Activated T-cell treated with anti-CD3 and anti-CD28 coated beads, Interleukin-2, amount 50 U/mL, for 72 hours (primary cell): ENCODE data around the gene CRIM1. TPM values are rescaled to one million over a fixed set of nuclear protein-coding genes. Genes with fewer than 3 reads are reported as not detected.

Experiments
- ATAC-seq, 2 donors: fragments of 150-1000 bp; cut with Tn5 transposase; replicated peaks in 1 of 2; 2 replicates each; pipeline ENCODE4 v1.10.0; 2021; ENCODE audit warnings: moderate library complexity in 2 of 2, mild to moderate bottlenecking in 1 of 2
- DNase-seq, 2 donors: peaks; one replicate each; pipeline ENCODE4 v3.0.0; 2021 to 2022; ENCODE audit warnings: mixed read lengths in 1 of 2
- H3K27ac Mint-ChIP-seq: one replicate; pipeline ENCODE4 v1.8.0; 2022; ENCODE audit warnings: mild to moderate bottlenecking, moderate library complexity, mixed read lengths
- H3K27me3 Mint-ChIP-seq: one replicate; pipeline ENCODE4 v1.8.0; 2022; ENCODE audit warnings: low read depth, mixed read lengths
- H3K36me3 Mint-ChIP-seq, 2 donors: one replicate each; pipeline ENCODE4 v1.8.0; 2022; ENCODE audit warnings: mixed read lengths in 2 of 2, mild to moderate bottlenecking in 1 of 2; ENCODE audit not compliant: insufficient read depth in 2 of 2
- H3K4me1 Mint-ChIP-seq: one replicate; pipeline ENCODE4 v1.8.0; 2022; ENCODE audit warnings: low read depth, mixed read lengths
- H3K4me3 Mint-ChIP-seq, 2 donors: one replicate each; pipeline ENCODE4 v1.8.0; 2022; ENCODE audit warnings: mild to moderate bottlenecking in 2 of 2, mixed read lengths in 2 of 2, moderate library complexity in 2 of 2
- H3K9me3 Mint-ChIP-seq, 2 donors: one replicate each; pipeline ENCODE4 v1.8.0; 2022; ENCODE audit warnings: mixed read lengths in 2 of 2
- total RNA-seq, 2 donors: library from RNA; stranded (reverse); gene quantifications; one replicate each; pipeline ENCODE4 v1.2.3, GENCODE V29; 2022

CRIM1 gene
- total RNA-seq, 2 donors from 2014 or later: 2.6 to 3.3 TPM

DNA sequence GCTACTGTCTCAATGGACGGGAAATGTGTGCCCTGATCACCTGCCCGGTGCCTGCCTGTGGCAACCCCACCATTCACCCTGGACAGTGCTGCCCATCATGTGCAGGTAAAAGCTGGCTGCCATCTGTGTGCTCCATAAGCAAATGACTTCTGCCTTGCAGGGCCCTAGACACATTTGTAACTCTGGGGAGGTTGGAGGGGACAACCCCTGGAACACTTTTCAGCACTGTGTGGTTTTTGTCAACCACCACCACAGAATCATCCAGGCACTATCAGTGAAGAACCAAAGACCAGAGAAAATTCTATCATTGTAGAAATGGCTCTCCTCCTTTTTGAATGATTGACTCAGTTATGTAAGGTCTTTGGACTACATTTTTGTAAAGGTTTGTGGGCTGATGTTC, 158.1 kb downstream of the CRIM1 start:
- H3K27ac Mint-ChIP-seq: no peak overlapping the region
- no peaks in the 10 kb centered on the region for H3K9me3 Mint-ChIP-seq
- H3K27me3 Mint-ChIP-seq: no peaks in the 10 kb centered on the region
- no peaks in the 10 kb centered on the region for H3K4me1 Mint-ChIP-seq
- no peak overlapping the region for H3K4me3 Mint-ChIP-seq
- no peak for DNase-seq
- no peak for ATAC-seq
- H3K36me3 Mint-ChIP-seq: no peaks in the 10 kb centered on the region

DNA sequence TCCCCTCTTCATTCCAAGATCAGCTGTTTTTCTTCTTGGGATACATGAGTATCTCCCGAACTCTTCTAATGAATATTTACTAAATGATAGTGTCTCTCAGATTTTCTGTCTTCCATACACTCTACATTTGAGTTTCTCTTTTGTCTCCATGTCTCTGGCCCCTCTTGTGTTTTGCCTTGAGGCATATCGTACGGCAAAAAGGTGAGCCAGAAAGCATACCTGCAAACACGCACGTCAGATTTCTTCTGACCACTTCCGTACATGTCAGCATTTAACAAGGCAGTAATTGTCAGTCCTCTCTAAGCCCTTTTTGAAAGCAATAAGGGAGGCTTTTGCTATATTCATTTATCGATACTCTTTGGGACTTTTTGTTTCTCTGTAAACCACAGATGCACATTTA, 160.0 kb downstream of the CRIM1 start:
- Mint-ChIP-seq H3K4me1 (no peaks in the 10 kb centered on the region), H3K9me3 (no peaks in the 10 kb centered on the region), H3K36me3 (no peaks in the 10 kb centered on the region), H3K27ac (no peak overlapping the region), H3K4me3 (no peak overlapping the region), H3K27me3 (no peaks in the 10 kb centered on the region)
- DNase-seq (no peak), ATAC-seq (no peak)

DNA sequence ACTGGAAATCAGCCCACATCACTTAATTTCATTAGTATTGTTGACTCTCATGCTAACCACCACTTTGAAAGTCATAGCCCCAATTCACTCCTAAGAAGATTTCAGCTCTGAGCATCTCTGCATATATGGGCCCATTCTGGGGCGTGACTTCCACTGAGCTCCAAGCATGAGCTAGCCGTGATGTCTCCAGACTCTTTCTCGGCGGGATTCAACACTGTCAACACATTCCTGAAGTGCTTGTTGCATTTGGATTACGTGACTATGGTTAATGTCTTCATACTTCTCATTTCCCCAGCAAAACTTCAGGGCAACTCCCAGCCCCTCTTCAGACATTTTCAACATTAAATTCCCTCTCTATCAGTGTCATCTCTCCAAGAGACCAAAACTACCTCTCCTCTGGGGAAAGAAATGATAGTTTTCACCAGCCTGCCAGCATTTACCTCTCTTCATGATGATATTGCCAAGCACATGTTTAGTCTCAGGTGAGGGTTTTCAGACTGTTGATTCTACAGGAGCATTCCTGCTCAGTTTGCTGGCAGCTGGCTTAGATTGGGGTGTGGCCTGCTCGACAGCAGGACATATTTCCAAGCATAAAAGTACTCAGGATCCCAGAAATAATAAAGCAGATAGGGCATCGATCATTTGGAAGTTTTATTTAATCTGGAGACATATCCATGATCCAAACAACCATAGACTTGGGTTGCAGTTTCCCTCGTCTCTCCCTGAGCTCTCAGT, 160.7 kb downstream of the CRIM1 start:
- no peak for ATAC-seq
- Mint-ChIP-seq H3K4me3 (no peak overlapping the region), H3K36me3 (no peaks in the 10 kb centered on the region), H3K4me1 (no peaks in the 10 kb centered on the region), H3K27me3 (no peaks in the 10 kb centered on the region), H3K9me3 (no peaks in the 10 kb centered on the region), H3K27ac (no peak overlapping the region)
- no peak for DNase-seq

DNA sequence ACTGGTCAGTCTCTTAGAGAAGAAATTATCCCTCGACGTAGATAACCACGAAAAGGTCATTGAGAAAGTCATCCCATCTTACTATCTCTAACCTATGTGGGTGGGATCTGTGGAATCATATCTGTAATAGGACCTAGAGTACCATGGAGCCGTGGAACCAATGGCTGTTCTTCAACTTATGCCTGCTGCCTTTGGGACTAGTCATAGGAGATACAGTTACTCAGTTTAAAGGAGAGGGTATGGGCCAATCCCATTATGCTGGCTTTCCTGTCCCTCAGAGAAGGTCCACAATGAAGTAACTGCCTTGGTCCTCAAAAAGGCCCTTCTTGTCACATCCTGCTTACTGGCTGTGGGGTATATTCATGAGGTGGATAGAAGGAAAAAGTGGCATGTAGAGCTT, 164.9 kb downstream of the CRIM1 start:
- ATAC-seq: no peak
- no peaks in the 10 kb centered on the region for H3K36me3 Mint-ChIP-seq
- no peak for DNase-seq
- no peaks in the 10 kb centered on the region for H3K9me3 Mint-ChIP-seq
- H3K27ac Mint-ChIP-seq: no peak overlapping the region
- H3K4me1 Mint-ChIP-seq: no peaks in the 10 kb centered on the region
- no peak overlapping the region for H3K4me3 Mint-ChIP-seq
- no peaks in the 10 kb centered on the region for H3K27me3 Mint-ChIP-seq

DNA sequence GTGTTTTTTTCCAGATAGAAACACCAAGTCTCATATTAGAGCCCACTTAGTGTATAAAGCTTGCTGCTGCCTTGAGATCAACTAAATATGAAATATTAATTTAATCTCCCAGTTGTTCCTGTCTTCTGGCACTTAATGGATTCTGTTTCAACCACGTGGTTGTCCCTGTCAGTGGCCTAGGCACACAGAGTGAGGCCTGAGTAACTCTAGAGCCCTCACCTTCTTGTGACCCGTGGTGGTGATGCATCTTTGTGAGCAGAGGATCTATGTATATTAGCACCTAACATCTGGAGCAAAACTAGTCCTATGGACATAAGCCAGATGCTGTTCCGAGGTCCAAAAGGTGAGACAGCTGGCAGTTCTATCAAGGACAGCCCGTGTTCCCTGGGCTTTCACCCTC, 167.6 kb downstream of the CRIM1 start:
- H3K36me3 Mint-ChIP-seq: no peaks in the 10 kb centered on the region
- H3K27me3 Mint-ChIP-seq: no peaks in the 10 kb centered on the region
- ATAC-seq (no peak), DNase-seq (no peak)
- no peak overlapping the region for H3K4me3 Mint-ChIP-seq
- no peaks in the 10 kb centered on the region for H3K9me3 Mint-ChIP-seq
- no peaks in the 10 kb centered on the region for H3K4me1 Mint-ChIP-seq
- no peak overlapping the region for H3K27ac Mint-ChIP-seq

DNA sequence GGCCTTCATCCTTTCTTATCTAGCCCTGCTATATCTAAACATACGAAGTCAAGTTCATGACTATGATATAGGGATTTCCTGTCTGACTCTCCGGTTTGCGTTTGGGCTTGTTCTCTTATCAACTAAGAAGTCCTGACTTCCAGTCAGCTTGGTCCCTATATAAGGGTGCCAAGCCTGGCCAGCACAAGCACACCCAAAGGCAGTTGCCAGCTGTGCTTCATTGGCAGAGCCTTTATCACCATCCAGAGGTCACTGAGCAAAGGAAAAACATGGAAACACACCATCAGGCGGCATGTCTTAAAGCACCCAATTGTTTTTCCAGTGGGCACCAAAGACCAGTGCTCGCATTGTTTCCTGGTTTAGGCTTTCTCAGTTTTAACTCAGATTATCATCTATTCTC, 169.7 kb downstream of the CRIM1 start:
- DNase-seq (no peak), ATAC-seq (no peak)
- H3K36me3 Mint-ChIP-seq: no peaks in the 10 kb centered on the region
- no peaks in the 10 kb centered on the region for H3K27me3 Mint-ChIP-seq
- no peaks in the 10 kb centered on the region for H3K9me3 Mint-ChIP-seq
- no peaks in the 10 kb centered on the region for H3K4me1 Mint-ChIP-seq
- no peak overlapping the region for H3K4me3 Mint-ChIP-seq
- H3K27ac Mint-ChIP-seq: no peak overlapping the region

DNA sequence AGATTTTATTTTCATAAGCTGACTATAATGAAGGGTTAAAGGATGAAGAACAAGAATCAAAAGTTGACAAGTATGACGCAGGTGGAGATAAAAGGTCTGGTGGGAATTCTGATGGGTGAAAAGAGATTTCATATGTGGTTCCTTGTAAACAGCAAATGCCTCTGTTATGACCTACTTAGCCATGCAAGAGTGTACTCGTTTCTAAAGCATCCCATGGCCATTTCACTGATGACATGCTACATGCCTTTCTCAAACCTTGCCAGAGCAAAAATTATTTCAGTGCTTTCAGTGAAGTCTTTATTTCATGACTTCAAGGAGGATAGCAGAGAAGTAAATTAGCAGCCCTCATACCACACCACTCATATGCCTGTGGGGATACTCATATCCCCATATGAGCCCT, 170.6 kb downstream of the CRIM1 start:
- Mint-ChIP-seq H3K27me3 (no peaks in the 10 kb centered on the region), H3K4me3 (no peak overlapping the region), H3K4me1 (no peaks in the 10 kb centered on the region), H3K27ac (no peak overlapping the region), H3K9me3 (no peaks in the 10 kb centered on the region), H3K36me3 (no peaks in the 10 kb centered on the region)
- DNase-seq: no peak
- no peak for ATAC-seq

DNA sequence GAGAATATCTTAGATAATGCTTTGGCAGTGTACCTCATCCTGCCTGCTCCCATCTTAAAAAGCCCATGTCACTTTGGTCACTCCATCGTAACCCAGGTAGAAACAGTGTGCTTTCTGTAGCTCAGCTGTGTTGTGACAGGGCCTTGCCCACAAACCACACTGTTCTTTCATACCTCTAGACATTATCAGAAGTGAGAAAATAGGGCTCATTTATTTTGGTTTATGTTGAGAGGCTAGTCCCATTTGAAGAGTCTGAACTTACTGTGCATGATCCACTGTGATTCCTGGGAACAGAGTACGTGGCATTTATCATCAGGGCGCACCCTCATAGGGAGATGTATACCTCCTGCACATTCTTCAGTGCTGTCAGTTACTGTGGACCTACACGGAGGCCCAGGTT, 172.7 kb downstream of the CRIM1 start:
- no peaks in the 10 kb centered on the region for H3K9me3 Mint-ChIP-seq
- ATAC-seq: peak in 1 of 2 donors; percentile 29
- no peaks in the 10 kb centered on the region for H3K36me3 Mint-ChIP-seq
- H3K27ac Mint-ChIP-seq: no peak overlapping the region
- DNase-seq: no peak
- no peaks in the 10 kb centered on the region for H3K4me1 Mint-ChIP-seq
- H3K4me3 Mint-ChIP-seq: no peak overlapping the region
- no peaks in the 10 kb centered on the region for H3K27me3 Mint-ChIP-seq

DNA sequence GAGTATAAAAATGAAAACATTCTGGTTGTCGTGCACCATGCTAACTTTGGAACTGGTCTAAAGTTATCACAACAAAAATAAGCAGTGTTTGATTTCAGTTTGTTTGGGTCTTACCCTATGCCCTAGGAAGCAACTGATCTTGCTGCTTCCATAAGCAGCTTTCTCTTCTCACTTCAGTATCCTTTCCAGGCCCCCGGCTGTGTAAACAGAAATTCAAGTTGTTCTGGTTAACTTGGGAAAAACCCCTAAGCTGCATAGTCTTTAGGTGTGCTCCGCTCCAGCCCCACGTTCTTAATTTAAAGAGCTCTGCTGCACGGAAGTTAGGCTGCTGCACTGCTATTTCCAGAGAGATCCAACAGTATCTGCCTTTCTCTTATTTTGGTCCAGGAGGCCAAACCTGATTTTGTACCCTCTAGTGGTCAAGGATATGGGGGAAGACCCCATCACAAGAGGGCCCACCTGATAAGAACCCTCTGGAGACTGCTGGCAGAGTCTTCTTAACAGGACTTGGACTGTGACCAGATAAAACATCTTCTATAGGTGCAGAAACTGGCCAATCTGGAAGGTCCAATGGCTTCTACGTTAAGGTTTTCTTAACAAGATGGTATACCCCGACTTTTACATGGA, 173.3 kb downstream of the CRIM1 start:
- DNase-seq (no peak), ATAC-seq (no peak)
- Mint-ChIP-seq H3K9me3 (no peaks in the 10 kb centered on the region), H3K27me3 (no peaks in the 10 kb centered on the region), H3K27ac (no peak overlapping the region), H3K36me3 (no peaks in the 10 kb centered on the region), H3K4me1 (no peaks in the 10 kb centered on the region), H3K4me3 (no peak overlapping the region)

DNA sequence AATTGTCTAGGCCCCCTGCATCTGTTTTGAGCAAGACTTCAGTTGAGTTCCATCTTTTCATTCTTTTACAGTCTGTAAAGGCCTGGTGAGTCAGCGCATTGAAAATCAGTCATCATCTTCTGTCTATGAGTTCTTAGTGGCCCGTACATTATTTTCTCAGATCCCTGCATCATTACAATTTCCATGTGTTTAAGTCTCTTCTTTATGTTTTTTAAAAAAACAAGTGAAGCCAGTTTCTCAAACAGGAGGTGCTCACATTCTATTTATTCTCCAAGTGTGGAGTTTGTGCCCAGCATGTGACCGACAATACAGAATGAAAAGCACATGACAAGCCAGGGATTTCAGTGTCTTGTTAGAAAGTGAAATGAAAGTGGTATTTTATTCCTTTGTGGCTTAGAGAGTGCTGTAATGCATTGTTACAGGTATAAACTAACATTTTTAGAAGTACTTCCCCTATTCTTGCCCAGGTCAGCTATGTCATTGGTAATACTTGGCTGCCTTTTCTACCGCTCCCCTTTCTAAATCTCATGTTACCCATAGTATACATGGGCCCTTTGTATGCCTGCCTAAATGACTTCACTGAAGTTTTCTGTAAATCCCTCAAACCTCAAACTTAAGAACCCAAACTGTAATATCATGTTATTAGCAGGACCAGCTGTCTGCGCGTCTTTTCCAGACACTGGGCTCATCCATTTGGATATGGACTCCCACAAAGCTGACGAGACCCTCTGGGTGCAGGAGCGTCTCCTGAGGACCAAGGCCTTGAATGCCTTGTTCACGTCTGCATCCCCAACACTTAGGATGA, 174.8 kb downstream of the CRIM1 start:
- H3K9me3 Mint-ChIP-seq: no peaks in the 10 kb centered on the region
- H3K36me3 Mint-ChIP-seq: no peaks in the 10 kb centered on the region
- no peak overlapping the region for H3K4me3 Mint-ChIP-seq
- no peak overlapping the region for H3K27ac Mint-ChIP-seq
- no peaks in the 10 kb centered on the region for H3K4me1 Mint-ChIP-seq
- H3K27me3 Mint-ChIP-seq: no peaks in the 10 kb centered on the region
- ATAC-seq (peak; percentile 29 to 57), DNase-seq (no peak)

DNA sequence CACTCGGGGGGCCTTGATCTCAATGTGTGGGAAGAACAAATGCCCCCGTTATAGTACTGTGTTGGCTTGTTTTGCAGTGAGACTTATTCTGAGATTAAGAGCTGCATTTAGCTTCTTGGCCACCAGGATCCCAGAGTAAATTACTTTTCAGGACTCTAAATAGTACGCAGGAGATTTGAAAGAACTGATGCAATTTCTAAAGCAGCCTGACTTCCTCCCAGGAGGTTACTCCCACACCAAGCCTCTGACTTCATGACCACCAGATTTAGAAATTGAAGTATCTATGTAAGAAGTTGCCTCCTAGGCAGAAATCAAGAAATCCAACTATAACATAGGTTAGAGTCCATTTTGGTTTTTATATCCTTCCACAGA, 175.4 kb downstream of the CRIM1 start:
- DNase-seq: no peak
- H3K9me3 Mint-ChIP-seq: no peaks in the 10 kb centered on the region
- H3K36me3 Mint-ChIP-seq: no peaks in the 10 kb centered on the region
- H3K4me1 Mint-ChIP-seq: no peaks in the 10 kb centered on the region
- no peak for ATAC-seq
- H3K27me3 Mint-ChIP-seq: no peaks in the 10 kb centered on the region
- no peak overlapping the region for H3K27ac Mint-ChIP-seq
- H3K4me3 Mint-ChIP-seq: no peak overlapping the region

DNA sequence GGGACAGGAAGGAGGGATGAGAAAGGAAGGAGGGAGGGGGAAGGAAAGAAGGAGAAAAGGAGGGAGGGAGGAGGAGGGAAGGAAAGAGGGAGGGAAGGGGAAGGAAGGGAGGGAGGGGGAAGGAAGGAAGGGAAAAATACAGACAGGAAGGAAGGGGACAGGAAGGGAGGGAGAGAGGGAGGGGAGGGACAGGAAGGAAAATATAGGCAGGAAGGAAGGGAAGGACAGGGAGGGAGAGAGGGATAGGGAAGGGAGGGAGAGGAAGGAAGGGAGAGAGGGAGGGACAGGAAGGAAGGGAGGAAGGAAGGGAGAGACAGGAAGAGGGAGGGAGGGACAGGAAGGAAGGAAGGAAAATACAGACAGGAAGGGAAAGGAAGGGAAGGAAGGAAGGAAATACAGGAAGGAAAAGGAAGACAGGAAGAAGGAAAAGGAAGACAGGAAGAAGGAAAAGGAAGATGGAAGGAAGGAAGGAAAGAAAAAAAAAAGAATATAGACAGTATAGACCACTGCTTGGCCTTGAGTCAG, 178.8 kb downstream of the CRIM1 start:
- H3K27me3 Mint-ChIP-seq: no peaks in the 10 kb centered on the region
- H3K9me3 Mint-ChIP-seq: no peaks in the 10 kb centered on the region
- DNase-seq (no peak), ATAC-seq (no peak)
- peak overlapping the region; percentile 20 for H3K27ac Mint-ChIP-seq
- no peaks in the 10 kb centered on the region for H3K36me3 Mint-ChIP-seq
- no peaks in the 10 kb centered on the region for H3K4me1 Mint-ChIP-seq
- H3K4me3 Mint-ChIP-seq: no peak overlapping the region

DNA sequence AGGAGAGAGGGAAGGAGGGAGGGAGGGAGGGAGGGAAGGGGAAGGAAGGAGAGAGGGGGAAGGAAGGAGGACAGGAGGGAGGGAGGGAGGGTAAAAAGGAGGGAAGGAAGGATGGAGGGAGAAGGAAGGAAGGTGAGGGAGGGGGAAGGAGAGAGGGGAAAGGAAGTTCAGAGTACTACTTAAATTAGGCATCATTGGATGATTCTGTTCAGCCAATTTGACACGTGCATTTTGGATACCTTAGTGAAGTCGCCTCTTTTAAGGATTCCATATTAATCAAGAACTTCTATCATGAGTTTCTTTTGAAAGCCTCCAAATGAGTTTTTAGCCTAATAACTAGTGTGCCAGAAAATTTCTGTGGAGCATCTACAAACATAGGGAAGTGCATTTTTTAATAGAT, 179.5 kb downstream of the CRIM1 start:
- H3K4me1 Mint-ChIP-seq: no peaks in the 10 kb centered on the region
- no peaks in the 10 kb centered on the region for H3K27me3 Mint-ChIP-seq
- H3K27ac Mint-ChIP-seq: no peak overlapping the region
- ATAC-seq (no peak), DNase-seq (no peak)
- no peaks in the 10 kb centered on the region for H3K36me3 Mint-ChIP-seq
- H3K9me3 Mint-ChIP-seq: no peaks in the 10 kb centered on the region
- no peak overlapping the region for H3K4me3 Mint-ChIP-seq
